WTC11 (cell line): ENCODE measurements around the gene MYBPC2.

Experiments used
- CDX4 ChIP-seq: fragments of 250-450 bp; sonication (Bioruptor Pico); IDR thresholded peaks from 2 replicates; pipeline ENCODE4 v1.9.0; 2021; ENCODE audit warnings: moderate library complexity, mild to moderate bottlenecking, inconsistent platforms, borderline replicate concordance
- CTCF ChIP-seq: fragments of 200-600 bp; IDR thresholded peaks from 2 replicates; pipeline ENCODE4 v1.8.0; 2022; ENCODE audit warnings: antibody characterized with exemption

- TF ChIP-seq CTCF (no peak), CDX4 (CRISPR knock-in tag) (no peak)
These were observed 11.9 kb upstream of the MYBPC2 start for GRCh38 chr19:50420808-50421207.
